IgD-negative memory B cell (primary cell): ENCODE data around the gene ZBTB7C. TPM values are rescaled to one million over a fixed set of nuclear protein-coding genes. Genes with fewer than 3 reads are reported as not detected.

Experiments
- H3K27ac Mint-ChIP-seq, 3 donors: one replicate each; pipeline ENCODE4 v1.8.0; 2020 to 2022; ENCODE audit warnings: mild to moderate bottlenecking in 3 of 3, mixed read lengths in 3 of 3, moderate library complexity in 1 of 3
- H3K27me3 Mint-ChIP-seq: one replicate; pipeline ENCODE4 v1.8.0; 2021; ENCODE audit warnings: mixed read lengths
- H3K36me3 Mint-ChIP-seq: one replicate; pipeline ENCODE4 v1.8.0; 2020; ENCODE audit warnings: mild to moderate bottlenecking, mixed read lengths
- H3K4me1 Mint-ChIP-seq, 3 donors: one replicate each; pipeline ENCODE4 v1.8.0; 2020 to 2022; ENCODE audit warnings: mixed read lengths in 3 of 3, mild to moderate bottlenecking in 1 of 3
- H3K4me3 Mint-ChIP-seq, 4 donors: one replicate each; pipeline ENCODE4 v1.8.0; 2020 to 2022; ENCODE audit warnings: mild to moderate bottlenecking in 4 of 4, mixed read lengths in 4 of 4, moderate library complexity in 3 of 4
- H3K9me3 Mint-ChIP-seq, 3 donors: one replicate each; pipeline ENCODE4 v1.8.0; 2020 to 2021; ENCODE audit warnings: mixed read lengths in 3 of 3, mild to moderate bottlenecking in 1 of 3
- polyA plus RNA-seq: library from polyadenylated mRNA; unstranded; fragments of 300-500 nt; fragmentation: Illumina TruSeq; gene quantifications from one replicate; pipeline ENCODE4 v1.2.3, GENCODE V29; 2021

The ZBTB7C gene
- polyA plus RNA-seq, 1 donor from 2014 or later = not detected

- Mint-ChIP-seq H3K36me3 (no peaks in the 10 kb centered on the region), H3K4me3 (no peak overlapping the region), H3K9me3 (peaks cover 0 to 4% (median 0%) of the 10 kb centered on the region in 3 donors), H3K4me1 (no peaks in the 10 kb centered on the region), H3K27ac (no peak overlapping the region), H3K27me3 (no peaks in the 10 kb centered on the region)
Observed at GRCh38 chr18:48216639-48217257, 192.4 kb downstream of the ZBTB7C start.

- no peaks in the 10 kb centered on the region for H3K4me1 Mint-ChIP-seq
- peaks cover 0 to 7% (median 2%) of the 10 kb centered on the region in 3 donors for H3K9me3 Mint-ChIP-seq
- no peak overlapping the region for H3K4me3 Mint-ChIP-seq
- H3K36me3 Mint-ChIP-seq = no peaks in the 10 kb centered on the region
- no peak overlapping the region for H3K27ac Mint-ChIP-seq
- H3K27me3 Mint-ChIP-seq = no peaks in the 10 kb centered on the region
Observed at GRCh38 chr18:48215876-48216638, 193.1 kb downstream of the ZBTB7C start.

GRCh38 chr18:48213791-48214190, 195.4 kb downstream of the ZBTB7C start:
- peaks cover 0 to 8% (median 2%) of the 10 kb centered on the region in 3 donors for H3K9me3 Mint-ChIP-seq
- H3K4me1 Mint-ChIP-seq = no peaks in the 10 kb centered on the region
- H3K27ac Mint-ChIP-seq = peak overlapping the region in 2 of 3 donors; percentile 21 to 47
- H3K27me3 Mint-ChIP-seq = no peaks in the 10 kb centered on the region
- no peaks in the 10 kb centered on the region for H3K36me3 Mint-ChIP-seq
- H3K4me3 Mint-ChIP-seq = no peak overlapping the region

GRCh38 chr18:48208432-48209140, 200.6 kb downstream of the ZBTB7C start:
- Mint-ChIP-seq H3K4me3 (no peak overlapping the region), H3K4me1 (no peaks in the 10 kb centered on the region), H3K36me3 (no peaks in the 10 kb centered on the region), H3K27ac (no peak overlapping the region), H3K9me3 (peaks cover 2 to 6% (median 4%) of the 10 kb centered on the region in 3 donors), H3K27me3 (peaks cover 4% of the 10 kb centered on the region)

- peaks cover 5% of the 10 kb centered on the region for H3K27me3 Mint-ChIP-seq
- H3K9me3 Mint-ChIP-seq = peaks cover 2 to 6% (median 4%) of the 10 kb centered on the region in 3 donors
- no peak overlapping the region for H3K4me3 Mint-ChIP-seq
- no peaks in the 10 kb centered on the region for H3K4me1 Mint-ChIP-seq
- no peaks in the 10 kb centered on the region for H3K36me3 Mint-ChIP-seq
- H3K27ac Mint-ChIP-seq = no peak overlapping the region
Observed at GRCh38 chr18:48207733-48208132, 201.4 kb downstream of the ZBTB7C start.

GRCh38 chr18:48206887-48207286, 202.3 kb downstream of the ZBTB7C start:
- H3K4me1 Mint-ChIP-seq = no peaks in the 10 kb centered on the region

GRCh38 chr18:48203961-48204666, 205.1 kb downstream of the ZBTB7C start:
- H3K9me3 Mint-ChIP-seq = peaks cover 0 to 4% (median 2%) of the 10 kb centered on the region in 3 donors
- H3K36me3 Mint-ChIP-seq = no peaks in the 10 kb centered on the region
- H3K4me1 Mint-ChIP-seq = no peaks in the 10 kb centered on the region
- H3K27me3 Mint-ChIP-seq = peaks cover 15% of the 10 kb centered on the region
- no peak overlapping the region for H3K27ac Mint-ChIP-seq
- H3K4me3 Mint-ChIP-seq = no peak overlapping the region

More at GRCh38 chr18:48206887-48207286, 202.3 kb downstream of the ZBTB7C start:
- Mint-ChIP-seq H3K27ac (no peak overlapping the region), H3K9me3 (peaks cover 2 to 4% (median 4%) of the 10 kb centered on the region in 3 donors), H3K4me3 (no peak overlapping the region), H3K36me3 (no peaks in the 10 kb centered on the region), H3K27me3 (peaks cover 8% of the 10 kb centered on the region)

- no peak overlapping the region for H3K27ac Mint-ChIP-seq
- no peaks in the 10 kb centered on the region for H3K4me1 Mint-ChIP-seq
- H3K9me3 Mint-ChIP-seq = peaks cover 0 to 4% (median 2%) of the 10 kb centered on the region in 3 donors
- H3K4me3 Mint-ChIP-seq = no peak overlapping the region
- peaks cover 18% of the 10 kb centered on the region for H3K27me3 Mint-ChIP-seq
- H3K36me3 Mint-ChIP-seq = no peaks in the 10 kb centered on the region
Observed at GRCh38 chr18:48203288-48203945, 205.8 kb downstream of the ZBTB7C start.

- H3K36me3 Mint-ChIP-seq = no peaks in the 10 kb centered on the region
Observed at GRCh38 chr18:48202350-48203260, 206.6 kb downstream of the ZBTB7C start.

GRCh38 chr18:48202006-48202348, 207.2 kb downstream of the ZBTB7C start:
- no peaks in the 10 kb centered on the region for H3K4me1 Mint-ChIP-seq
- H3K9me3 Mint-ChIP-seq = peaks cover 0 to 4% (median 2%) of the 10 kb centered on the region in 3 donors
- H3K4me3 Mint-ChIP-seq = no peak overlapping the region
- peaks cover 17% of the 10 kb centered on the region for H3K27me3 Mint-ChIP-seq
- H3K36me3 Mint-ChIP-seq = no peaks in the 10 kb centered on the region
- H3K27ac Mint-ChIP-seq = no peak overlapping the region

More at GRCh38 chr18:48202350-48203260, 206.6 kb downstream of the ZBTB7C start:
- H3K9me3 Mint-ChIP-seq = peaks cover 0 to 4% (median 2%) of the 10 kb centered on the region in 3 donors
- no peaks in the 10 kb centered on the region for H3K4me1 Mint-ChIP-seq
- H3K27me3 Mint-ChIP-seq = peaks cover 18% of the 10 kb centered on the region
- H3K27ac Mint-ChIP-seq = no peak overlapping the region
- H3K4me3 Mint-ChIP-seq = no peak overlapping the region

- Mint-ChIP-seq H3K36me3 (no peaks in the 10 kb centered on the region), H3K27me3 (peaks cover 14% of the 10 kb centered on the region), H3K27ac (no peak overlapping the region), H3K4me1 (no peaks in the 10 kb centered on the region), H3K4me3 (no peak overlapping the region), H3K9me3 (peaks cover 0 to 2% (median under 1%) of the 10 kb centered on the region in 3 donors)
Observed at GRCh38 chr18:48201337-48202005, 207.7 kb downstream of the ZBTB7C start.

- H3K27ac Mint-ChIP-seq = no peak overlapping the region
- no peaks in the 10 kb centered on the region for H3K4me1 Mint-ChIP-seq
- H3K4me3 Mint-ChIP-seq = no peak overlapping the region
- H3K27me3 Mint-ChIP-seq = peaks cover 14% of the 10 kb centered on the region
- H3K9me3 Mint-ChIP-seq = peaks cover 0 to 3% (median 2%) of the 10 kb centered on the region in 3 donors
- H3K36me3 Mint-ChIP-seq = no peaks in the 10 kb centered on the region
Observed at GRCh38 chr18:48200631-48201336, 208.4 kb downstream of the ZBTB7C start.

- Mint-ChIP-seq H3K9me3 (peaks cover 0 to 3% (median 2%) of the 10 kb centered on the region in 3 donors), H3K4me3 (no peak overlapping the region), H3K36me3 (no peaks in the 10 kb centered on the region), H3K27me3 (peaks cover 14% of the 10 kb centered on the region), H3K4me1 (no peaks in the 10 kb centered on the region), H3K27ac (no peak overlapping the region)
Observed at GRCh38 chr18:48199399-48199798, 209.8 kb downstream of the ZBTB7C start.
